HEK293 (cell line): Measurements from ENCODE around the gene BIN2.
"Not testable (repeated sequence)": the region's sequence is repeated elsewhere in the genome, so short reads cannot be mapped to it uniquely, and the experiment has no call there.

Experiments
- CTCF ChIA-PET: fragments of 350-600 bp; formaldehyde crosslinking; extraction: SDS; loops from one replicate; lab custom pipeline; 2021; ENCODE audit warnings: antibody characterized with exemption; lab: Yijun Ruan, JAX
- POLR2A ChIA-PET: fragments of 300-600 bp; formaldehyde crosslinking; extraction: SDS; loops from one replicate; lab custom pipeline; 2020; ENCODE audit warnings: antibody characterized with exemption, inconsistent platforms; lab: Yijun Ruan, JAX
- H3K27ac ChIP-seq: fragments of 200-500 bp; sonication (Bioruptor generic); 2 replicates; pipeline ENCODE4 v1.5.1; 2014; ENCODE audit warnings: low read depth, low read length, control low read depth, inconsistent platforms; ENCODE audit errors: extremely low read depth
- H3K36me3 ChIP-seq, 2 experiments: fragments of 200-500 bp in 1 of 2; sonication (Bioruptor generic) in 1 of 2; 1 replicate in 1 of 2; 2 replicates in 1 of 2; pipeline ENCODE4 v1.5.1; 2014 to 2017; ENCODE audit warnings: inconsistent platforms in 2 of 2, low read length in 2 of 2; ENCODE audit not compliant: control insufficient read depth in 2 of 2, insufficient read depth in 1 of 2
- H3K4me1 ChIP-seq: fragments of 200-500 bp; sonication (Bioruptor generic); 2 replicates; pipeline ENCODE4 v1.5.1; 2014; ENCODE audit warnings: mild to moderate bottlenecking, low read length, inconsistent platforms; ENCODE audit not compliant: control insufficient read depth, insufficient read depth
- H3K4me3 ChIP-seq: 2 replicates; pipeline ENCODE4 v1.5.1; 2011; ENCODE audit warnings: low read depth, mild to moderate bottlenecking, control low read depth, low read length, moderate library complexity
- H3K9me3 ChIP-seq: fragments of 200-500 bp; sonication (Bioruptor generic); 2 replicates; pipeline ENCODE4 v1.5.1; 2014; ENCODE audit warnings: low read depth, low read length, inconsistent platforms; ENCODE audit not compliant: control insufficient read depth, insufficient read depth
- EGR2 ChIP-seq: fragments of 450-650 bp; formaldehyde crosslinking; IDR thresholded peaks from 2 replicates; pipeline ENCODE4 v1.5.1; 2016; ENCODE audit warnings: low read depth, missing biosample characterization, missing genetic modification characterization
- HOXC10 ChIP-seq: sonication (generic); formaldehyde crosslinking; IDR thresholded peaks from 2 replicates; pipeline ENCODE4 v1.8.1; 2023; ENCODE audit warnings: mild to moderate bottlenecking, missing genetic modification reagents
- KLF8 ChIP-seq: fragments of 450-650 bp; formaldehyde crosslinking; IDR thresholded peaks from 2 replicates; pipeline ENCODE4 v1.5.1; 2016; ENCODE audit warnings: missing biosample characterization, missing genetic modification characterization
- SP2 ChIP-seq: fragments of 450-650 bp; formaldehyde crosslinking; IDR thresholded peaks from 2 replicates; pipeline ENCODE4 v1.5.1; 2016; ENCODE audit warnings: missing biosample characterization, missing genetic modification characterization
- TCF7L2 ChIP-seq: IDR thresholded peaks from 2 replicates; pipeline ENCODE4 v1.6.1; 2011; ENCODE audit warnings: low read depth, mild to moderate bottlenecking, inconsistent platforms, low read length, moderate library complexity, borderline replicate concordance
- ZBTB11 ChIP-seq: fragments of 450-650 bp; formaldehyde crosslinking; conservative IDR thresholded peaks from 2 replicates; pipeline ENCODE4 v1.5.1; 2016; ENCODE audit warnings: low read depth, missing biosample characterization, missing genetic modification characterization
- ZBTB48 ChIP-seq: fragments of 450-650 bp; formaldehyde crosslinking; IDR thresholded peaks from 2 replicates; pipeline ENCODE4 v1.5.1; 2016; ENCODE audit warnings: missing biosample characterization, missing genetic modification characterization
- ZFHX2 ChIP-seq: fragments of 450-650 bp; formaldehyde crosslinking; conservative IDR thresholded peaks from 2 replicates; pipeline ENCODE4 v1.5.1; 2016; ENCODE audit warnings: missing biosample characterization, missing genetic modification characterization
- ZNF10 ChIP-seq: fragments of 450-650 bp; formaldehyde crosslinking; IDR thresholded peaks from 2 replicates; pipeline ENCODE4 v1.5.1; 2017; ENCODE audit warnings: missing biosample characterization, missing genetic modification characterization
- ZNF121 ChIP-seq: fragments of 450-650 bp; formaldehyde crosslinking; IDR thresholded peaks from 2 replicates; pipeline ENCODE4 v1.5.1; 2016; ENCODE audit warnings: missing biosample characterization, missing genetic modification characterization
- ZNF169 ChIP-seq: fragments of 450-650 bp; formaldehyde crosslinking; IDR thresholded peaks from 2 replicates; pipeline ENCODE4 v1.5.1; 2016; ENCODE audit warnings: missing biosample characterization, missing genetic modification characterization
- ZNF23 ChIP-seq: fragments of 450-650 bp; formaldehyde crosslinking; IDR thresholded peaks from 2 replicates; pipeline ENCODE4 v1.5.1; 2016; ENCODE audit warnings: missing biosample characterization, missing genetic modification characterization, borderline replicate concordance
- ZNF26 ChIP-seq: fragments of 450-650 bp; formaldehyde crosslinking; IDR thresholded peaks from 2 replicates; pipeline ENCODE4 v1.5.1; 2016; ENCODE audit warnings: missing biosample characterization, missing genetic modification characterization
- ZNF280D ChIP-seq: fragments of 450-650 bp; formaldehyde crosslinking; IDR thresholded peaks from 2 replicates; pipeline ENCODE4 v1.5.1; 2016; ENCODE audit warnings: missing biosample characterization, missing genetic modification characterization
- ZNF394 ChIP-seq: fragments of 450-650 bp; formaldehyde crosslinking; IDR thresholded peaks from 2 replicates; pipeline ENCODE4 v1.5.1; 2016; ENCODE audit warnings: missing biosample characterization, missing genetic modification characterization, mild to moderate bottlenecking, moderate library complexity, borderline replicate concordance
- ZNF585B ChIP-seq: fragments of 450-650 bp; formaldehyde crosslinking; IDR thresholded peaks from 2 replicates; pipeline ENCODE4 v1.5.1; 2016; ENCODE audit warnings: missing biosample characterization, missing genetic modification characterization
- ZNF621 ChIP-seq: fragments of 450-650 bp; formaldehyde crosslinking; IDR thresholded peaks from 2 replicates; pipeline ENCODE4 v1.5.1; 2017; ENCODE audit warnings: missing biosample characterization, missing genetic modification characterization
- ZNF629 ChIP-seq: fragments of 450-650 bp; formaldehyde crosslinking; IDR thresholded peaks from 2 replicates; pipeline ENCODE4 v1.5.1; 2017; ENCODE audit warnings: missing biosample characterization, missing genetic modification characterization
- ZNF785 ChIP-seq: fragments of 450-650 bp; formaldehyde crosslinking; IDR thresholded peaks from 2 replicates; pipeline ENCODE4 v1.5.1; 2016; ENCODE audit warnings: missing biosample characterization, missing genetic modification characterization
- TF ChIP-seq, protein P1 (sequence below): fragments of 450-650 bp; formaldehyde crosslinking; IDR thresholded peaks from 2 replicates; pipeline ENCODE4 v1.5.1; 2016; ENCODE audit warnings: missing biosample characterization, missing genetic modification characterization
- TF ChIP-seq, protein P2 (sequence below): fragments of 450-650 bp; formaldehyde crosslinking; IDR thresholded peaks from 2 replicates; pipeline ENCODE4 v1.5.1; 2017; ENCODE audit warnings: missing biosample characterization, mild to moderate bottlenecking, missing genetic modification characterization, moderate library complexity

The BIN2 gene

DNA sequence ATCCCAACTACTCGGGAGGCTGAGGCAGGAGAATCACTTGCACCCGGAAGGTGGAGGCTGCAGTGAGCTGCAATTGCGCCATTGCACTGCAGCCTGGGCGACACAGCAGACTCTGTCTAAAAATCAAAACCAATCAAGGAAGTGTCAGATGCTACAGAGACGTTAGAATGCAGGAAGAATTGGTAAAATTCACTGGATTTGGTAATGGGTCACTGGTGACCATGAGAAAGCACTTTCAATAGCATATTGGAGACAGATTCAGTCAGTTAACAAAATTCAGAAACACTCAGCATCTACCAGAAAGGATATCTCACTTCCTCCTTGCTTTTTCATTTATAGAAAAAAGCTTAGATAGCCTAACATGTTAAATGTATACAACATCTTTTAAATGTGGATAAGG lies 17.5 kb downstream of the BIN2 start:
- Histone ChIP-seq H3K4me1 (no peaks in the 10 kb centered on the region), H3K9me3 (no peaks in the 10 kb centered on the region), H3K36me3 (no peaks in the 10 kb centered on the region), H3K27ac (no peak overlapping the region)
- POLR2A ChIA-PET, result no interaction called here
- CTCF ChIA-PET, result interaction anchor here (0.5 kb wide), 1 partner anchor 1219 kb away, joined by 5 read pairs; no protein-coding TSS in a partner anchor
- no peak for TF ChIP-seq ZNF169 (tag by site-specific recombination)
- TF ChIP-seq, protein P1, sequence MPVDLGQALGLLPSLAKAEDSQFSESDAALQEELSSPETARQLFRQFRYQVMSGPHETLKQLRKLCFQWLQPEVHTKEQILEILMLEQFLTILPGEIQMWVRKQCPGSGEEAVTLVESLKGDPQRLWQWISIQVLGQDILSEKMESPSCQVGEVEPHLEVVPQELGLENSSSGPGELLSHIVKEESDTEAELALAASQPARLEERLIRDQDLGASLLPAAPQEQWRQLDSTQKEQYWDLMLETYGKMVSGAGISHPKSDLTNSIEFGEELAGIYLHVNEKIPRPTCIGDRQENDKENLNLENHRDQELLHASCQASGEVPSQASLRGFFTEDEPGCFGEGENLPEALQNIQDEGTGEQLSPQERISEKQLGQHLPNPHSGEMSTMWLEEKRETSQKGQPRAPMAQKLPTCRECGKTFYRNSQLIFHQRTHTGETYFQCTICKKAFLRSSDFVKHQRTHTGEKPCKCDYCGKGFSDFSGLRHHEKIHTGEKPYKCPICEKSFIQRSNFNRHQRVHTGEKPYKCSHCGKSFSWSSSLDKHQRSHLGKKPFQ, result no peak
- TF ChIP-seq, protein P2, sequence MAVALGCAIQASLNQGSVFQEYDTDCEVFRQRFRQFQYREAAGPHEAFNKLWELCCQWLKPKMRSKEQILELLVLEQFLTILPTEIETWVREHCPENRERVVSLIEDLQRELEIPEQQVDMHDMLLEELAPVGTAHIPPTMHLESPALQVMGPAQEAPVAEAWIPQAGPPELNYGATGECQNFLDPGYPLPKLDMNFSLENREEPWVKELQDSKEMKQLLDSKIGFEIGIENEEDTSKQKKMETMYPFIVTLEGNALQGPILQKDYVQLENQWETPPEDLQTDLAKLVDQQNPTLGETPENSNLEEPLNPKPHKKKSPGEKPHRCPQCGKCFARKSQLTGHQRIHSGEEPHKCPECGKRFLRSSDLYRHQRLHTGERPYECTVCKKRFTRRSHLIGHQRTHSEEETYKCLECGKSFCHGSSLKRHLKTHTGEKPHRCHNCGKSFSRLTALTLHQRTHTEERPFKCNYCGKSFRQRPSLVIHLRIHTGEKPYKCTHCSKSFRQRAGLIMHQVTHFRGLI, result no peak
- TF ChIP-seq, all 188 proteins: peak for 0
- no peak overlapping the region for H3K4me3 ChIP-seq

GRCh38 chr12:51300768-51301167 lies 23.2 kb downstream of the BIN2 start:
- H3K27ac ChIP-seq, H3K4me3 ChIP-seq, H3K36me3 ChIP-seq, H3K9me3 ChIP-seq, H3K4me1 ChIP-seq, POLR2A ChIA-PET: not testable (repeated sequence)
- CTCF ChIA-PET, result interaction anchor here (0.7 kb wide), 1 partner anchor 15 kb away, joined by 3 read pairs; no protein-coding TSS in a partner anchor
- TF ChIP-seq EGR2 (tag by site-specific recombination) (peak; percentile 78), ZNF121 (peak; percentile 63; the same call in 1 of the 2 replicates), ZFHX2 (tag by site-specific recombination) (peak; percentile 84)

- Histone ChIP-seq H3K9me3 (no peaks in the 10 kb centered on the region), H3K4me3 (no peak overlapping the region), H3K27ac (no peak overlapping the region), H3K36me3 (no peaks in the 10 kb centered on the region), H3K4me1 (no peaks in the 10 kb centered on the region)
- ChIA-PET CTCF (interaction anchor here (1.4 kb wide), 1 partner anchor 46 kb away, joined by 6 read pairs; no protein-coding TSS in a partner anchor), POLR2A (interaction anchor here (0.7 kb wide), 1 partner anchor 8 kb away, joined by 3 read pairs; no protein-coding TSS in a partner anchor)
- TF ChIP-seq ZBTB11 (tag by site-specific recombination) (no peak), ZNF585B (no peak), KLF8 (no peak), ZNF394 (no peak), ZNF26 (tag by site-specific recombination) (no peak), ZNF629 (no peak), HOXC10 (CRISPR knock-in tag) (no peak), ZNF10 (tag by site-specific recombination) (no peak), ZNF621 (tag by site-specific recombination) (no peak), SP2 (no peak), ZNF169 (tag by site-specific recombination) (no peak), ZNF23 (tag by site-specific recombination) (no peak), ZNF785 (tag by site-specific recombination) (no peak), ZBTB48 (tag by site-specific recombination) (no peak), ZNF280D (tag by site-specific recombination) (no peak), TCF7L2 (no peak)
Measured at GRCh38 chr12:51295651-51296050, 28.3 kb downstream of the BIN2 start.
